ENCODE data around the gene TRIML2. TPM values are rescaled to one million over a fixed set of nuclear protein-coding genes. Genes with fewer than 3 reads are reported as not detected.

TRIML2 gene, protein sequence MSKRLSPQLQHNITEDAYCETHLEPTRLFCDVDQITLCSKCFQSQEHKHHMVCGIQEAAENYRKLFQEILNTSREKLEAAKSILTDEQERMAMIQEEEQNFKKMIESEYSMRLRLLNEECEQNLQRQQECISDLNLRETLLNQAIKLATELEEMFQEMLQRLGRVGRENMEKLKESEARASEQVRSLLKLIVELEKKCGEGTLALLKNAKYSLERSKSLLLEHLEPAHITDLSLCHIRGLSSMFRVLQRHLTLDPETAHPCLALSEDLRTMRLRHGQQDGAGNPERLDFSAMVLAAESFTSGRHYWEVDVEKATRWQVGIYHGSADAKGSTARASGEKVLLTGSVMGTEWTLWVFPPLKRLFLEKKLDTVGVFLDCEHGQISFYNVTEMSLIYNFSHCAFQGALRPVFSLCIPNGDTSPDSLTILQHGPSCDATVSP
- polyA plus RNA-seq (2012; ENCODE audit: insufficient read length, low read depth) = 13.7 TPM

DNA sequence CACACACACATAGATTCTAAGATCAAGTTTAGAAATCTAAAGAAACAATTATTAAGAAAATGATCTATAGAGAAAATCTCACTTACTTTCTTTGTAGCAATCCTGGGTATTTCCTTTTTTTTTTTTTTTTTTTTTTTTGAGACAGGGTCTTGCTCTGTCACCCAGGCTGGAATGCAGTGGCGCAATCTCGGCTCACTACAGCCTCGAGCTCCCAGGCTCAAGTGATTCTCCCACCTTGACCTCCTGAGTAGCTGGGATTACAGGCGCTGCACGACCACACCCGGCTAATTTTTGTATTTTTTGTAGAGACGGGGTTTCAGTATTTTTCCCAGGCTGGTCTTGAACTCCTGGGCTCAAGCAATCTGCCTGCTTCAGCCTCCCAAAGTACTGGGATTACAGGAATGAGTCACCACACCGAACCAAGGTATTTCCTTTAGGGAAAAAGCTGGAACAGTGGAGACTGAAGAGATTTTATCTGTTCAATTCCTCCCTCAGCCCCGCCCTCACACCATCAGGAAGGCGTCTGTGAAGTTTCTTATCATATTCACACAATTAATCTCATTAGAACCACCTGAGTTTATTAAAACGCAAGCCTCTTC is at the start of gene TRIML2:
Gene TRIML2 (minus strand): TSS at position 447 of the 599 bp plus-strand sequence. CDS start 4,235 bp downstream, outside the sequence.
- TF ChIP-seq POLR2AphosphoS5 (IDR thresholded peaks at IDR 0.05; ENCODE audit: low read depth, low read length) (no peak), FOXP2 (optimal IDR thresholded peaks at IDR 0.05; ENCODE audit: borderline replicate concordance, extremely low read depth, extremely low read length, insufficient read depth) (no peak), SIN3A (IDR thresholded peaks at IDR 0.05; ENCODE audit: borderline replicate concordance, insufficient read depth, low read length) (no peak), TAF1 (IDR thresholded peaks at IDR 0.05; ENCODE audit: borderline replicate concordance, insufficient read depth, low read length) (no peak)
- TF ChIP-seq, protein P1, sequence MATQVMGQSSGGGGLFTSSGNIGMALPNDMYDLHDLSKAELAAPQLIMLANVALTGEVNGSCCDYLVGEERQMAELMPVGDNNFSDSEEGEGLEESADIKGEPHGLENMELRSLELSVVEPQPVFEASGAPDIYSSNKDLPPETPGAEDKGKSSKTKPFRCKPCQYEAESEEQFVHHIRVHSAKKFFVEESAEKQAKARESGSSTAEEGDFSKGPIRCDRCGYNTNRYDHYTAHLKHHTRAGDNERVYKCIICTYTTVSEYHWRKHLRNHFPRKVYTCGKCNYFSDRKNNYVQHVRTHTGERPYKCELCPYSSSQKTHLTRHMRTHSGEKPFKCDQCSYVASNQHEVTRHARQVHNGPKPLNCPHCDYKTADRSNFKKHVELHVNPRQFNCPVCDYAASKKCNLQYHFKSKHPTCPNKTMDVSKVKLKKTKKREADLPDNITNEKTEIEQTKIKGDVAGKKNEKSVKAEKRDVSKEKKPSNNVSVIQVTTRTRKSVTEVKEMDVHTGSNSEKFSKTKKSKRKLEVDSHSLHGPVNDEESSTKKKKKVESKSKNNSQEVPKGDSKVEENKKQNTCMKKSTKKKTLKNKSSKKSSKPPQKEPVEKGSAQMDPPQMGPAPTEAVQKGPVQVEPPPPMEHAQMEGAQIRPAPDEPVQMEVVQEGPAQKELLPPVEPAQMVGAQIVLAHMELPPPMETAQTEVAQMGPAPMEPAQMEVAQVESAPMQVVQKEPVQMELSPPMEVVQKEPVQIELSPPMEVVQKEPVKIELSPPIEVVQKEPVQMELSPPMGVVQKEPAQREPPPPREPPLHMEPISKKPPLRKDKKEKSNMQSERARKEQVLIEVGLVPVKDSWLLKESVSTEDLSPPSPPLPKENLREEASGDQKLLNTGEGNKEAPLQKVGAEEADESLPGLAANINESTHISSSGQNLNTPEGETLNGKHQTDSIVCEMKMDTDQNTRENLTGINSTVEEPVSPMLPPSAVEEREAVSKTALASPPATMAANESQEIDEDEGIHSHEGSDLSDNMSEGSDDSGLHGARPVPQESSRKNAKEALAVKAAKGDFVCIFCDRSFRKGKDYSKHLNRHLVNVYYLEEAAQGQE (IDR thresholded peaks at IDR 0.05; ENCODE audit: insufficient read depth in 1 of 2, low read depth in 2 of 2, low read length in 2 of 2) = no peak

GRCh38 chr4:188158336-188158735 is 48.9 kb upstream of the TRIML2 start:
- TF ChIP-seq TAF1 (IDR thresholded peaks at IDR 0.05; ENCODE audit: borderline replicate concordance, insufficient read depth, low read length) = no peak
- TF ChIP-seq SIN3A (IDR thresholded peaks at IDR 0.05; ENCODE audit: borderline replicate concordance, insufficient read depth, low read length) = no peak
- no peak for TF ChIP-seq FOXP2 (optimal IDR thresholded peaks at IDR 0.05; ENCODE audit: borderline replicate concordance, extremely low read depth, extremely low read length, insufficient read depth)

DNA sequence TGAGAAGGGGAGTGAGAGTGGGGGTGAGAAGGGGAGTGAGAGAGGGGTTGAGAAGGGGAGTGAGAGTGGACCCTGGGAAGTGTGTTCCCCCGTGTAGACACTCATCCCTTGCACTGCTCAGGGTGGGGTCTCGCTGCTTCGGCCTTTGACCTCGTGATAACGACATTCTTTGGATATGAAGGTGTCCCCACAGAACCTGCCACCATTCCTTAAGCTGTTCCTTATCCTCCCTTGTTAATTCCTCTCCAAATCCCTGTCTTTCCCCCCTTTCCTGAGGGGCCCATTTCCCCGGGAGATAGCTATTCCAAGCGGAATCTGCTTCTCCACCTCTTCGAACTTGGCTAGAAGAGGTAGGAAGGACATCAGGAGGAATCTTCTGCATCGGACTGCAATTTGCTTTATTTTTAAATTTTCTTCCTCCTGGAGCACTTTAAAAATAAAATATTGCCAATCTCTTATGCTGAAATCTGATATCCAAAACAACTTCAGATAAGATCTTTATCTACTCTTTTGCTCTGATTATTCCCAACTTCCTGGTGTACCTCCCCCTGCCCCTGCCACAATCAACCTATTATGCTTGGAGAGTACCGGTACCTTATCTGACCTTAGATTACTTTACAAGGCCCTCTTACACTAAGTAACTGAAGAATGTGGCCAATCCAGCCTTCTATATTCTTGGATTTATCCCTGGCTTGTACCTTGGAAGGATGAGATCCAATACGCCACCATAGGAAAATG is 45.4 kb upstream of the TRIML2 start:
- TF ChIP-seq FOXP2 (optimal IDR thresholded peaks at IDR 0.05; ENCODE audit: borderline replicate concordance, extremely low read depth, extremely low read length, insufficient read depth) (no peak), SIN3A (IDR thresholded peaks at IDR 0.05; ENCODE audit: borderline replicate concordance, insufficient read depth, low read length) (no peak), POLR2AphosphoS5 (IDR thresholded peaks at IDR 0.05; ENCODE audit: low read depth, low read length) (no peak), TAF1 (IDR thresholded peaks at IDR 0.05; ENCODE audit: borderline replicate concordance, insufficient read depth, low read length) (no peak)
- TF ChIP-seq, protein P1 (IDR thresholded peaks at IDR 0.05; ENCODE audit: insufficient read depth in 1 of 2, low read depth in 2 of 2, low read length in 2 of 2) = no peak

DNA sequence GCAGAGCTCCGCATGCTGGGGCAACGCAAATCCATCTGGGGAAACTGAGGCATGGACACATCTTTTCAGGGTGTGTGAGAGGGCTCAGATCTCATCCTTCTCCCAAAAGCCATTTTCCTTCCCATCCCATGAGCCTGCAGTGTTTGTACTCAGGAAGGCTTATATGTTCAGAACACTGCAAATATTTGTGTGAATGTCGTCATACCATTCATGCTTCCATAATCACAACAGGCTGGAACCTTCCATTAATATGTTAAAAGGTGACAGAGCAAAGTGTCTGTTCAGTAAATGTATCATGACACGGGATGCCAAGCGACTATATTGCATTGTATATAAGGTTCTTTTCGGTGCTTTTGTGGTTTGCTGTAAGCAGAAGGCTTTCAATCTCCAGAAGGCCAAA is 38.4 kb upstream of the TRIML2 start:
- no peak for TF ChIP-seq SIN3A (IDR thresholded peaks at IDR 0.05; ENCODE audit: borderline replicate concordance, insufficient read depth, low read length)
- TF ChIP-seq, protein P1 (IDR thresholded peaks at IDR 0.05; ENCODE audit: insufficient read depth in 1 of 2, low read depth in 2 of 2, low read length in 2 of 2) = no peak
- no peak for TF ChIP-seq FOXP2 (optimal IDR thresholded peaks at IDR 0.05; ENCODE audit: borderline replicate concordance, extremely low read depth, extremely low read length, insufficient read depth)
- TF ChIP-seq TAF1 (IDR thresholded peaks at IDR 0.05; ENCODE audit: borderline replicate concordance, insufficient read depth, low read length) = no peak
- no peak for TF ChIP-seq POLR2AphosphoS5 (IDR thresholded peaks at IDR 0.05; ENCODE audit: low read depth, low read length)

GRCh38 chr4:188147176-188147575 is 37.8 kb upstream of the TRIML2 start:
- TF ChIP-seq POLR2AphosphoS5 (IDR thresholded peaks at IDR 0.05; ENCODE audit: low read depth, low read length) (no peak), TAF1 (IDR thresholded peaks at IDR 0.05; ENCODE audit: borderline replicate concordance, insufficient read depth, low read length) (no peak)
- TF ChIP-seq, protein P1 (IDR thresholded peaks at IDR 0.05; ENCODE audit: insufficient read depth in 1 of 2, low read depth in 2 of 2, low read length in 2 of 2) = no peak

Data from PFSK-1 (cell line).